RPMI7951 (cell line): Measurements from ENCODE around the gene HNRNPUL1. TPM values are rescaled to one million over a fixed set of nuclear protein-coding genes. Genes with fewer than 3 reads are reported as not detected.

Experiments
- DNase-seq: peaks from one replicate; pipeline ENCODE4 v3.0.0-alpha.2; 2012; ENCODE audit warnings: low read depth
- total RNA-seq: library from RNA; depleted of rRNA; stranded (reverse); fragments of >200 nt; shearing (Covaris generic); gene quantifications from 2 replicates; pipeline ENCODE4 v1.2.3, GENCODE V29; 2014

Gene HNRNPUL1
- total RNA-seq, 1 experiment from 2014 or later: 105 TPM

DNA sequence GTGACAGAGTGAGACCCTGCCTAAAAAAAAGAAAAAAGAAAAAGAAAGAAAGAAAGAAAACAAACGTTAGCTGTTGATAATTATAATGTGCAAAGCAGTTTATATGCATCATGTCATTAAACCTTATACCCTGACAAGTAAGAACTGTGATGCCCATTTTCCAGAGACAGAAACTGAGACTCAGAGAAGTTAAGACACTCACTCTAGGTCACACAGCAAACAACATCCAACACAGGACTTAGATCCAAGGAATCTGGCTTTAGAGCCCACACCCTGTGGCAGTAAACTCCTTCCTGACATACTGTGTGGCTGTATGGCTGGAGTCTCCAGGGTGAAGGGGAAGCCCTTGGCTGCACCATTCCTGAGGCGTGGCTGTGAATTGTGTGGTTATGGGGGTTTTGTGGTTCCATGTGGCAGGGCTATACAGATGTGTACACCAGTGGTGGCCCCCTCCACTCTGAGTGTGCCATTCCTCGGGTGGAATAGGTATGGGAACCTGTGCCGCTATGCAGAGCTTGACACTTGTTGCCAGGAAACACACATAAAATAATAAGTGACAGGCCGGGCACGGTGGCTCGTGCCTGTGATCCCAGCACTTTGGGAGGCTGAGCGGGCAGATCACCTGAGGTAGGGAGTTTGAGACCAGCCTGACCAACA is 29.5 kb upstream of the HNRNPUL1 start:
- DNase-seq: no peak

DNA sequence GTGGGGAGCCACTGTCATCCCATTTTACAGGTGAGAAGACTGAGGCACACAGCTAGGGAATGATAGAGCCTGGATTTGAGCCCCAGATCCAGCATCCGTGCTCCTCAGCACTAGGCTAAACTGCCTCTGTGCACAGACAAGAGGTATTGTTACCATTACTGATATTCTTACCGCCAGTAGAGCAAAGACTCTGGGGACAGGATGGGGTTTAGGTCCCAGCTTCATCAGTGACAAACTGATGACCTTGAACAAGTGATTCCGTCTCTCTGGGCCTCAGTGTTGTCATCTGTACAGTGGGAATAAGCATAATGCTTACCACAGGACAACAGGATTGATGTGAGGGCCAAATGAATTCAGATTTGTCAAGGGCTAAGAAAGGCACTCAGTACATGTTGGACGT is 28.7 kb upstream of the HNRNPUL1 start:
- DNase-seq: no peak

DNA sequence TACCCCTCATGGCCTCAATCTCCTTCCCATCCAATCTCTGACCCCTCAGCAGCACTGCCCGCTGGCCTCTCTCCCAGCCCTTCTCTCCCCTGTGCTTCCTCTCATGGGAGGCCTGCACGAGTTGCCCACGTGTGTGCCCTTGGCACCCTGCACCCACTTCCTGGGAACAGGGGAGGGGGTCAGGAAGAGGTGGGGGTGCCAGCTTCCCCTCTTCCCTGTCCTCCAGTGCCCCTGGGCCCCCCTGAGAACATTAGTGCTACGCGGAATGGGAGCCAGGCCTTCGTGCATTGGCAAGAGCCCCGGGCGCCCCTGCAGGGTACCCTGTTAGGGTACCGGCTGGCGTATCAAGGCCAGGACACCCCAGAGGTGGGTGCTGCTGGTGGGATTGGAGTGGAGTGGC is 25.9 kb upstream of the HNRNPUL1 start:
- DNase-seq: no peak

DNA sequence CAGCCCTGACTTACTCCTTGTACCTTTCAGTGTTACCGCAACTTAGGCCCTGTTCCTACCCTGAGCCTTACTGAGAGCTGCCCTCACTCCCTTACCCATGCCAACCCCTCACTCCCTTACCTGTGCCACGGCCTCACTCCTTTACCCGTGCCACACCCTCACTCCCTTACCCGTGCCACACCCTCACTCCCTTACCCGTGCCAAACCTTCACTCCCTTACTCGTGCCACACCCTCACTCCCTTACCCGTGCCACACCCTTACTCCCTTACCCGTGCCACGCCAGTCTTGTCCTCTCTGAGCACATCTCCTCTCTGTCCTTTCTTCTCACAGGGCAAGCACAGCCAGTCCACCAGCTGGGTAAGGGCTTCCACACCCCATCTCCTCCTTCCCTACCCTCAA is 24.8 kb upstream of the HNRNPUL1 start:
- no peak for DNase-seq

DNA sequence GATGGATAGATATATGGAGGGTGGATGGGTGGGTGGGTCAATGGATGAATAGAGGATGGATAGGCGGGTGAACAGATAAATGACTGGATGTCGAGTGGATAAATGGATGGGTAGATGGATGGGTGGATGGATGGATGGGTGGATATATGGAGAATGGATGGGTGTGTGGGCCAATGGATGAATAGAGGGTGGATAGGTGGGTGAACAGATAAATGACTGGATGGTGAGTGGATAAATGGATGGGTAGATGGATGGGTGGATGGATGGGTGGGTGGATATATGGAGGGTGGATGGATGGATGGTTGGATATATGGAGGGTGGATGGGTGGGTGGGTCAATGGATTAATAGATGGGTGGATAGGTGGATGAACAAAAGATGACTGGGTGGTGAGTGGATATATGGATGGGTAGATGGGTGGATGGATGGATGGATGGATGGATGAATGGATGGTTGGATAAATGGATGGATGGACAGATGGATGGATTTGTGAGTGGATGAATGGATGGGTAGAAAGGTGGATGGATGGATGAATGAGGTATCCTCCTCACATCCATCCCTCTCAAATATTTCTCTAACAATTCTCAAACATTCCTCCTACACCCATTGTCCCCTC is 24.1 kb upstream of the HNRNPUL1 start:
- DNase-seq: no peak

DNA sequence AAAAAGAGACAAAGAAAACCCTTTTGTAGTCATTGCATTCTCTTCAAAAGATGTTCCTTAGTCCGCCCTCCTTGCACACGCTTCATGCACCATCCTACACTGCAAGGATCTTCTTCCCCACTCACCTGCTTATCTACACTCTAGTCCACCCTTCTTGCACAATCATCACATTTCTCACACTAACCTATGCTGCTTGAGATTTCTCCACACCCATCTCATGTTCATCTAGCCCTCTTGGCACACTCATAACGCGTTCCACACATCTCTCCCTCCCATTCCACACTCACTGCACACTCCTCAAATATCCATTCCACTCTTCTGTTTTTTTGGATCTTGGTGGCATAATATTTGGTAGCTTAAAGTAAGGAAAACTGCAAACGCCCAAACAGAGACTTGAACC is 22.3 kb upstream of the HNRNPUL1 start:
- DNase-seq: no peak

DNA sequence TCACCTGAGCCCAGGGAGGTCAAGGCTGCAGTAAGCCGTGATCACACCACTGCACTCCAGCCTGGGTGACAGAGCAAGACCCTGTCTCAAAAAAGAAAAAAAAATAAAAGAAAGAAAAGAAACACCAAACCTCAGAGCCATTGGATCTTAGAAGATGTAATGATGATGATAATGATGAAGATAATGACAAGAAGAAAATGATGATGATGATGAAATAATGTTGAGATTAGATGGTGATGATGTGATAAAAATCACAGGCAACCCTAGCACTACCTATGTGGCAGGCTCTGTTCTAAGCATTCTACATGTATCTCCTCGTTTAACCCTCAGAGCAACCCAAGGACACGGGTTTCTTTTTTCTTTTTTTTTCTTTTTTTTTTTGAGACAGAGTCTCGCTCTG is 20.1 kb upstream of the HNRNPUL1 start:
- no peak for DNase-seq

DNA sequence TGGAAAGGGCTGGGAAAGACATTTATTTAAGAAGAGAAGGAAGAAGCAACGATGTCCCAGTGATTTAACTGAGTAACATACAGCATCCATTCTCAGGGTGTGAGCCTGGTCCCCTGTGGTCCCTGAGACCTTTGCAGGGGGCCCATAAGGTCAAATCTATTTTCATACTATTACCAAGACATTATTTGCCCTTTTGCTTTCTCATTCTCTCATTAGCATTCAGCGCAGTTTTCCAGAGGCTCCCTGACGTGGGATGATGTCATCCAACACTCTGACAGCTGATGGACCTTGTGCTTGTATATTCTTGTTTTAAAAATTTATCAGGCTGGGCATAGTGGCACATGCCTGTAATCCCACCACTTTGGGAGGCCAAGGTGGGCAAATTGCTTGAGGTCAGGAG is 18.3 kb upstream of the HNRNPUL1 start:
- DNase-seq: no peak

DNA sequence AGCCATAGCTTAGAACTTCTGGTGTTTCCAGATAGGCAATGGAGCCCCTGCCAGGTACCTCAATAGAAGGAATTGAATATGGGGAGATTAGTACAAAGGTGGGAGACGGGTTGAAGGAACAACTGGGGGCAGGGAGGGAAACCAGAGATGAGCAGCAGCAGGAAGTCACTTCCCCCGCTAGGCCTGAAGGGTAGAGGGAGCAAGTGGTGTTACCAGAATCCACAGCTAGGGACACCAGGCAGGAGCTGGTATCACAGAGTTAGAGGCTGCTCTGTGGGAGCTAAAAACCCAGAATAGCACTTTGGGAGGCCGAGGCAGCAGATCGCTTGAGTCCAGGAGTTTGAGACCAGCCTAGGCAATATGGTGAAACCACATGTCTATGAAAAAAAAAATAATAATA is 15.3 kb upstream of the HNRNPUL1 start:
- DNase-seq: no peak

DNA sequence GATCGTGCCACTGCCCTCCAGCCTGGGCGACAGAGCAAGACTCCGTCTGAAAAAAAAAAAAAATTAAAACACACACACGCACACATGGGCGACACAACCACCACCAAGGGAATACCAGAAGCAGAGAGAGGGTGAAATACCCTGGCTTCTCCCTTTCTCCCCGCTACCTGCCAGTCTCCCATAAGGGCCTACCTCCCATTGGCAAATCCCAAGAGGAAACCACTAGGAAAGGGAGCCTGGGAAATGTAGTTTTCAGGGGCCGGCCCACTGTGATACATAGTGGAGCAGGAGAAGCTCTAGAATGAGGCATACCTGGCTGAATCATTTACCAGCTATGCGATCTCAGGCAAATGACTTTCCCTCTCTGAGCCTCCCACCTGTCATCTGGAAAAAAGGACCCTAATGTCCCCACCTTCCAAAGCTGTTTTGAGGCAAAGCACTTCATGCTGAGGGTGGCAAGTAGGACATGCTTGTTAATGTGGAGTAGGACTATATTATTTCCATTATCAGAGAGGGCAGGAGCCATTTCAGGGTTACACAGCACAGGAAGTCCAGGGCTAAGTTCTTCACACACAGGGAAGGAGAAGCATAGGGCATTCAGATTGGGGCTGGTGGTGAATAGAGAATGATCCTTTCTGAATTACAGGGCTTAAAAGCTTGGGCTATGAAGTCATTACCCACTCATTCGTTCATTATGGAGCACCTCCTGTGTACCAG is 14.3 kb upstream of the HNRNPUL1 start:
- no peak for DNase-seq

DNA sequence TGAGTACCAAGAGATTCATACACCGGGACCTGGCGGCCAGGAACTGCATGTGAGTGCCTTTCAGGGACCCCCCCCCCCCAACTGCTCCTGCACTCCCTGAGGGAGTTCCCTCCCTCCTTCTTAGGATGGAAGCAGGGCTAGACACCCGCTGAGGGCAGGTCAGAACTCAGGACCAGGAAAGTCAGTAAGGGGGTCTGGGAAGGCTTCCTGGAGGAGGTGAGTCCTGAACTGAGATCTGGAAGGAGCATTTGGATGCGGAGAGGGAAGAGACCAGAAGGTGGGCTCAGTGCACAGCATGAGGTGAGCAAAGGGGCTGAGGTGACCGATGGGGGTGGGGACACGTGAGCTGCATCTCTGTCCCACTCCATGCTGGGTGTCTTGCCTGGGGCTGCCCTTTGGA is 10.5 kb upstream of the HNRNPUL1 start:
- DNase-seq: no peak

DNA sequence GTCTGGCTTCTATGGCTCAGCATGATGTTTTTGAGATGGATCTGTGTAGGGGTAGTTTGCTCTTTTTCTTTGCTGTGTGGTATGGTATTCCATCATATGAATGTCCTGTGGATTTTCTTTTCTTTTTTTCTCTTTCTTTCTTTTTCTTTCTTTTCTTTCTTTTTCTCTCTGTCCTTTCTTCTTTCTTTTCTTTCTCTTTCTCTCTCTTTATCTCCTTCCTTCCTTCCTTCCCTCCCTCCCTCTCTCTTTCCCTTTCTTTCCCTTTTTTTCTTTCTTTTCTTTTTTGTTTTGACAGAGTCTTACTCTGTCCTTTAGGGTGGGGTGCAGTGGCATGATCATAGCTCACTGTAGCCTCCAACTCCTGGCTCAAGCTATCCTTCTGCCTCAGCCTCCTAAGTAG is 9.0 kb upstream of the HNRNPUL1 start:
- no peak for DNase-seq

DNA sequence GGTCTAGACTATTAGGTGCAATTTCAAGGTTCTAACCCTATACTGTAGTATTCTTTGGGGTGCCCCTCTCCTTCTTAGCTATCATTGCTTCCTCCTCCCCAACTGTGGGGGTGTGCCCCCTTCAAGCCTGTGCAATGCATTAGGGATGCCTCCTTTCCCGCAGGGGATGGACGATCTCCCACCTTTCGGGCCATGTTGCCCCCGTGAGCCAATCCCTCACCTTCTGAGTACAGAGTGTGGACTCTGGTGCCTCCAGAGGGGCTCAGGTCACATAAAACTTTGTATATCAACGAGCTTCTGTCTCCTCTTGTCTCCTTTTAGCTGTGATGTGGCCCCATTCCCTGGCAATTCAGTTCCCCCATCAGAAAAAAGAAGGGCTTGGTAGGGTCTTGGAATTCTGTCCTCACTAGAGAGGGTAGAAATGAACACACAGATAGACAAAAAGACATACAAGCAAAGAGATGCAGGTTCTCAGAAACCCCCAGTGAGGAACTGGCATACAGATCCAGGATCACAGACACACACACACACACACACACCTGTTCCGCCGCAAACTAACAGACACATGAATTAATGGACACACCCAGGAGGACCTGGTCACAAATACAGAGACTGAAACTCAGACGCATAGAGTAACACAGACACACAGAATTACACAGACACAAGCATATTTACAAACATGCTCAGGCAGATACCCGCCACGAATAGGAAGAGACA is 2.5 kb upstream of the HNRNPUL1 start:
- no peak for DNase-seq

DNA sequence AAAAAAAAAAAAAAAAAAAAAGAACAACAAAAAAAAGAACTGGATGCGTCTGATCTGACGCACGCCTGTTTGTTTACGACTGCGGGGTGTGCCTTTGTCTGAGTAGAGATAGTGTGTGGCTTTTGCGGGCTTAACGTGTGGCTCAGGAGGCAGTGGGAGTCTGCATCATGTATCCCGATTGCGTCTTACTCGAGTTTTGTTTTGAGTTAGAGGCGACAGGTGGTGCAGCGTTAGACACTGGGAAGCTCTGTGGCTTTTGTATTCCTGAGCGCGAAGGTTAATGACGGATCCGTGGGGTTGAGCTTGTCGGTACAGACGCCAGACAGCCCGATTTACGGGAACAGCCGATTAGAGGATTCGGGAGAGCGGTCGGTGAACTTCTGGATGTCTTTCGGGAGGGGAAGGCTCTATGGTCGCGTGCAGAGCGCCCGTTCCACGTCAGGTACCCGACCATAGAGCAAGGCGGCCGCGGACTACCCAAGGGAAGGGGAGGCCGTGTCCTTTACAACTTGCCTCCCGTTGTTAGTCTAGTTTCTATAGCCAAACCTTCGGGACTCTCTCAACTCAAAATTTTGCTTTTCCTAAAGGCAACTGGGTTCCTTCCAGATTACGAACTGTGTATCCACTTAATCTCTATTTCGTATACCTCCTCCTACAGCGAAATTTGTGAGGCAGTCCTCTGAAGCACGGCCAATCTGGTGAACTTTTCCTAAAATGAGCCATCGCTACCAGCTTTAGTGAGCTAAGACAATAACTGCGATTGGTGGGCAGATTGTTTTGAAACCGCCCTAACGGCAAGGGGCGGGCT is 926 bp upstream of the HNRNPUL1 start:
- peak; percentile 71 for DNase-seq

DNA sequence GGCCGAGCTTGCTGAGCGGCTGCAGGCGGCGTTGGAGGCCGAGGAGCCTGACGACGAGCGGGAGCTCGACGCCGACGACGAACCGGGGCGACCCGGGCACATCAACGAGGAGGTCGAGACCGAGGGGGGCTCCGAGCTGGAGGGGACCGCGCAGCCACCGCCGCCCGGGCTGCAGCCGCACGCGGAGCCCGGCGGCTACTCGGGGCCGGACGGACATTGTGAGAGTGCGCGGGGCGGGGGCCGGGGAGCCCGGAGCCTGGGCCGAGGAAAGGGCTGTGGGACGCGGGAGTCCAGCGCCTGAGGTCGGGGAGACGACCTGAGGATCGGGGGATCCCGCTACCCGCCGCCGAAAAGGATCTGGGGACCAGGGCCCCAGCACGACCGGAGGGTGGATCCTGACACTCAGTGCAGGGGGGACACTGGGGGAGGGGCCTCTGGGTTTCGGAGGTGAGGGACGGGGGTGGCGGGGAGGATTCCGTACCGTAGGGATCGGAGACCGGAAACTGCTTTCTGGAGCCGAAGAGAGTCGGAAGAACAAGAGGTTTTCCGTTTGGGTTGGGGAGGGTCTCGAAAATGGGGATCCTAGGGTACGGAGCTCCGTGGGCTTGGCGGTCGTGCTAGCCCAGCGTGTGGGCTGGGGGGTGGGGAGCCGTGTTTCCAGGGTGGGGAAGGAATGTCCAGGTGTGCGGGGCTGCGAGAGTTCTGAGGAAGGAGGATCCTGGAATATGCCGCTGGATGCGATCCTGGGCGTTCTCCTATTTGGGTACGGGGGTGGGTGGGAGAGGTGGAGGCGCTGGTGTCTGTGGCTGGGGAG is 616 bp downstream of the HNRNPUL1 start:
- DNase-seq: peak; percentile 59

DNA sequence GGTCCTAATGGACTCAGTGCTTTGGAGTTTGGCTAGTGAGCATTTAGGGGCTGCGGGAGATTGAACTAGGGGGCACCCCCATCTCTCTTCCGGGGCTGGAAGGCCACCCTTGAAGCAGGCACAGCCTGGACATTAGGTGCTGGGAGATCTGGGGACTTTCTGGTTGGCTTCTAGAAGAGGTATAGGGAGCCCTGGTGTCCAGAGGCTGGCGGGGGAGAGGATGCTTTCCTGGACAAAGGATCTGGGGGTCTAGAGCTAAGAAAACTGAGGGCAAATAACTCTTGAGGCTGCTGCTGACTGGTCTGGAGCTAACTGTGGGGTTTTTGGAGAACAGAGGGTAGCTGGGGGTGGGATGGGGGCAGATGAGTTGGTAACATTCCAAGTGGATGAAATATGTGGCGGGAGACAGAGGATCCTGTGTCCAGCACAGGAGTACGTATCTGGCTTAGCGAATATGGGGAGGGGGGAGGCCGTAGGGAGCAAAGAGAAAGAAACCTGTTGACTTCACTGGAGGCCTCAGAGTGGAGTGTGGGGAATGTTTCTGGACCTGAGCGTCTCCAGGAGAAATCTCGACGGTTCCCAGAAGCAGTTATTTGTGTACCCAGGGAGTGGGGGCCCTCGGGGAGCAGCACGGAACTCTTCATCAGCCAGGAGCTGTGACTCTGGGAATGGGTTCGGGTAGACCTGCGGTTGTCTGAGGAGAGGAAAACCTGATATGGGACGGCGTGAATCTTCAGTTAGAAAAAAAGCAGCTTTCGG is 1.4 kb downstream of the HNRNPUL1 start:
- DNase-seq: peak; percentile 40

DNA sequence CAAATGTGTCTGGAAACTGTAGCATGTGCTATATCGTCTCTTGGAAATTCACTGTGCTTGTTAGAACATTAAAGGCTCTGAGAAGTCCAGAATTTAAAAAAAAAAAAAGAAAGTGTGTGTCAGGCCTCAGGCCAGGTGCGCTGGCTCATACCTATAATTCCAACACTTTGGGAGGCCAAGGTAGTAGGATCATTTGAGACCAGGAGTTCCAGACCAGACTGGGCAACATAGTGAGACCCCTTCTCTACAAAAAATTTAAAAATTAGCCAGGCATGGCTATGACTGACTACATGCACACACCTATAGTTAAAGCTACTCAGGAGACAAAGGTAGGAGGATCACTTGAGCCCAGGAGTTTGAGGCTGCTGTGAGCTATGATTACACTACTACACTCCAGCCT is 4.9 kb downstream of the HNRNPUL1 start:
- no peak for DNase-seq

DNA sequence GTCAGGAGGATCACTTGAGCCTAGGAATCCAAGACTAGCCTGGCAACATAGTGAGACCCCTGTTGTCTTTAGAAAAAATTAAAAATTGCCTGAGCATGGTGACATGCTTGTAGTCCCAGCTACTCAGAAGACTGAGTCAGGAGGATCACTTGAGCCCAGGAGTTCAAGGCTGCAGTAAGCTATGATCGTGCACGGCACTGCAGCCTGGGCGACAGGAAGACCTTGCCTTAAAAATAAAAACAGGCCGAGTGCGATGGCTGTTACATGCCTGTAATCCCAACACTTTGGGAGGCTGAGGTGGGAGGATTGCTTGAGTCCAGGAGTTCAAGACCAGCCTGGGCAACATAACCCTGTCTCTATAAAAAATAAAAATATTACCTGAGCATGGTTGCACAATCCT is 5.4 kb downstream of the HNRNPUL1 start:
- DNase-seq: no peak

DNA sequence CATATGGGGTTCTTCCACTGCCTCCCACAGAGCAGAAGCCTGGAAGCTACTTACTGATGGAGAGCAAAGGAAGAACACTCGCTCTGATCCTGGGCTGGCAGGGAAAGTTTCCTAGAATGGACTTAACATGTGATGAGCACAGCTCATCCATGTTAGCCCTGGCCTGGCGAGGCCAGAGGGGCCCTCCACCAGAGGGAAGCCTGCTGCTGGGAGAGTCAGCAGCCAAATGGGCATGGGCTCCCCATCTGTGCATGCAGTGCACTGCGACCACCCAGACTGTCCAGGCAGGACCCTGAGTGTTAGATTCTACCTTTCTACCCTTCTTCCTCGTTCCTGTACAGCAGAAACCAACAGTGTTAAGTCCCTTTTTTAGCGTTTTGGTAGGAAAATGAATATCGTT is 8.9 kb downstream of the HNRNPUL1 start:
- no peak for DNase-seq

DNA sequence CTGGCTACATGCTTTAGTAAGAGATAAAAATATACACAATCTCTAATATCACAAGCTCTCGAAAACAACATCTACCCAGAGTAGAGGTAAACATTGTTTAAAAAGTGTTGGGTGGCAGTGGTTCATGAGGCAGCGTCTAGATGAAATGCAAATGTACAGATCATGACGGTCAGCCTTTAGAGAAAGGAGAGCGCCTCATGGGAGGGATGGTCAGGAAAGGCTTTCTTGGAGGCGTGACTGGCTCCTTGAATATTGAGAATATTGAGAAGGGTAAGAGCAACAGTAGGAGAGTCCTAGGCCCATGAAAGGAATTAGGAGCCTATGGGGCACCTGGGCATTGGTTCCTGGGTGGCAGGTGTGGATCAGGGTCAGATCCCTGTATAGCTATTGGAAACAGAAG is 10.6 kb downstream of the HNRNPUL1 start:
- no peak for DNase-seq
